ENCODE data around the gene C11orf91.

C11orf91 gene

GRCh38 chr11:33706546-33706945 is 5.9 kb upstream of the C11orf91 start:
- no peaks in the 10 kb centered on the region for H3K9me3 ChIP-seq (ENCODE audit: control insufficient read depth, insufficient read depth, low read length)

GRCh38 chr11:33704240-33705002 is 3.8 kb upstream of the C11orf91 start:
- Histone ChIP-seq H3K27me3 (ENCODE audit: control insufficient read depth, insufficient read depth, low read length) (no peaks in the 10 kb centered on the region; the same call in 1 of the 2 replicates), H3K27ac (ENCODE audit: low read length) (no peak overlapping the region), H3K4me3 (ENCODE audit: low read length) (no peak overlapping the region), H3K4me1 (ENCODE audit: control insufficient read depth, insufficient read depth, low read length) (peaks cover 4% of the 10 kb centered on the region), H3K36me3 (ENCODE audit: control insufficient read depth, insufficient read depth, low read length) (no peaks in the 10 kb centered on the region; the same call in 1 of the 2 replicates), H3K9me3 (ENCODE audit: control insufficient read depth, insufficient read depth, low read length) (no peaks in the 10 kb centered on the region)
- no CpG with 5 or more reads among the region's 7 CpGs for WGBS (ENCODE audit: insufficient coverage, insufficient read length)
- no peak for DNase-seq (ENCODE audit: low read depth, low spot score)

More at GRCh38 chr11:33706546-33706945, 5.9 kb upstream of the C11orf91 start:
- DNase-seq (ENCODE audit: low read depth, low spot score) = no peak
- H3K27me3 ChIP-seq (ENCODE audit: control insufficient read depth, insufficient read depth, low read length) = no peaks in the 10 kb centered on the region
- no CpG with 5 or more reads among the region's 2 CpGs for WGBS (ENCODE audit: insufficient coverage, insufficient read length)
- H3K4me3 ChIP-seq (ENCODE audit: low read length) = no peak overlapping the region
- no peaks in the 10 kb centered on the region for H3K4me1 ChIP-seq (ENCODE audit: control insufficient read depth, insufficient read depth, low read length)
- H3K36me3 ChIP-seq (ENCODE audit: control insufficient read depth, insufficient read depth, low read length) = no peaks in the 10 kb centered on the region; the same call in 1 of the 2 replicates
- H3K27ac ChIP-seq (ENCODE audit: low read length) = no peak overlapping the region

DNA sequence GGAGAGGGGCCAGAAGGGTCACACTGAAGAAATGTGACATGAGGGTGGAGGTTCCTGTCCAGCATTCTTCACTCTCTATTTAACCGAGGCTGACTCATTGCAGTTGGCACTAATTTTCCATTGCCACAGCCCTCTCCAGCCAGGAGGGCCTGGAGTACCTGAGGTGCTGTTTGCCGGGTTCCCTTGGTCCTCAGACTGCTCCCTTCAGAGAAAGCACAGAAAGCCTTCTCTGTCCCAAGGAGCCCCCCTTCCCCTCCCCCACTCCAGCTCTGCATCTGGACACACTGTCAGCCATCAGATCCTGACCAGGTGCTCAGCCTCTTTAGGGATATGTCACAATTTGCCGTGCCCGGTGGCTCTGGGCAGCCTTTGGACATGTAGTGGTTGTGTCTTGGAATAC is 3.2 kb upstream of the C11orf91 start:
- WGBS (ENCODE audit: insufficient coverage, insufficient read length) = no CpG with 5 or more reads among the region's 4 CpGs
- H3K36me3 ChIP-seq (ENCODE audit: control insufficient read depth, insufficient read depth, low read length) = no peaks in the 10 kb centered on the region
- DNase-seq (ENCODE audit: low read depth, low spot score) = no peak
- no peaks in the 10 kb centered on the region for H3K9me3 ChIP-seq (ENCODE audit: control insufficient read depth, insufficient read depth, low read length)
- H3K4me1 ChIP-seq (ENCODE audit: control insufficient read depth, insufficient read depth, low read length) = peaks cover 4% of the 10 kb centered on the region
- H3K27me3 ChIP-seq (ENCODE audit: control insufficient read depth, insufficient read depth, low read length) = no peaks in the 10 kb centered on the region; the same call in 1 of the 2 replicates
- no peak overlapping the region for H3K4me3 ChIP-seq (ENCODE audit: low read length)
- H3K27ac ChIP-seq (ENCODE audit: low read length) = no peak overlapping the region

GRCh38 chr11:33703234-33703633 is 2.6 kb upstream of the C11orf91 start:
- Histone ChIP-seq H3K36me3 (ENCODE audit: control insufficient read depth, insufficient read depth, low read length) (no peaks in the 10 kb centered on the region), H3K9me3 (ENCODE audit: control insufficient read depth, insufficient read depth, low read length) (no peaks in the 10 kb centered on the region), H3K4me1 (ENCODE audit: control insufficient read depth, insufficient read depth, low read length) (peaks cover 4% of the 10 kb centered on the region), H3K4me3 (ENCODE audit: low read length) (no peak overlapping the region), H3K27me3 (ENCODE audit: control insufficient read depth, insufficient read depth, low read length) (no peaks in the 10 kb centered on the region; the same call in 1 of the 2 replicates), H3K27ac (ENCODE audit: low read length) (no peak overlapping the region)
- WGBS (ENCODE audit: insufficient coverage, insufficient read length) = no CpG with 5 or more reads among the region's 5 CpGs
- no peak for DNase-seq (ENCODE audit: low read depth, low spot score)

GRCh38 chr11:33701302-33702230 is 940 bp upstream of the C11orf91 start:
- Histone ChIP-seq H3K4me3 (ENCODE audit: low read length) (no peak overlapping the region), H3K36me3 (ENCODE audit: control insufficient read depth, insufficient read depth, low read length) (no peaks in the 10 kb centered on the region), H3K9me3 (ENCODE audit: control insufficient read depth, insufficient read depth, low read length) (no peaks in the 10 kb centered on the region), H3K4me1 (ENCODE audit: control insufficient read depth, insufficient read depth, low read length) (peaks cover 4% of the 10 kb centered on the region), H3K27me3 (ENCODE audit: control insufficient read depth, insufficient read depth, low read length) (no peaks in the 10 kb centered on the region; the same call in 1 of the 2 replicates), H3K27ac (ENCODE audit: low read length) (no peak overlapping the region)
- DNase-seq (ENCODE audit: low read depth, low spot score) = no peak
- WGBS (ENCODE audit: insufficient coverage, insufficient read length) = no CpG with 5 or more reads among the region's 7 CpGs

GRCh38 chr11:33700063-33700501 is 544 bp downstream of the C11orf91 start:
- no peaks in the 10 kb centered on the region; the same call in 1 of the 2 replicates for H3K27me3 ChIP-seq (ENCODE audit: control insufficient read depth, insufficient read depth, low read length)
- DNase-seq (ENCODE audit: low read depth, low spot score) = no peak
- H3K9me3 ChIP-seq (ENCODE audit: control insufficient read depth, insufficient read depth, low read length) = no peaks in the 10 kb centered on the region
- H3K36me3 ChIP-seq (ENCODE audit: control insufficient read depth, insufficient read depth, low read length) = no peaks in the 10 kb centered on the region
- H3K4me1 ChIP-seq (ENCODE audit: control insufficient read depth, insufficient read depth, low read length) = peaks cover 4% of the 10 kb centered on the region
- H3K27ac ChIP-seq (ENCODE audit: low read length) = no peak overlapping the region
- H3K4me3 ChIP-seq (ENCODE audit: low read length) = peak overlapping the region; percentile 80; the same call in 1 of the 2 replicates
- WGBS (ENCODE audit: insufficient coverage, insufficient read length) = no CpG with 5 or more reads among the region's 25 CpGs

DNA sequence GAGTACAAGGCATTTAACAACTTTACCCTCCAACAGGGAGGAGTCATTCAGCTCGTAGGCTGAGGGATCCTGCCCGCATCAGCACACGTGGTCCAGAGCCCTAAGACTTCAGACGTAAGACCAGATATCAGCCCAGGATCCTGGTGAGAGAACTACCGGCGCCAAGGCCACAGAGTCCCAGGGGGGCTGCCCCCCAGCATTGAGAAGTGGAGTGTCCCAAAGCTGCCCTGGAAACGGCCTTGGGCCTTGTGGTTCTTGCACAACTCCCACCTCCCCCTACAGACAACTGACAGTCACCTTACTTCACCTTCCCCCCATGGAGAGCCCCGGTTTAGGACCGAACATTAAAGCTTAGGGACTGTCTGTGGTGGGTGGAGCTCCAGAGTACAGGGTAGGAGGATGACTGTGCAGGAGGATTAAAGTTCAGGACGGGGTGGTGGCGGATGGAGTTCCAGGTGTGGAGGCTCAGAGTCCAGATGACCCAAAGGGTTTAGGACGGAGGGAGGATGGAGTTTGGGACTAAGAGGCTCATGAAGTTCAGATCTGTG is 1.0 kb downstream of the C11orf91 start:
- no peak for DNase-seq (ENCODE audit: low read depth, low spot score)

DNA sequence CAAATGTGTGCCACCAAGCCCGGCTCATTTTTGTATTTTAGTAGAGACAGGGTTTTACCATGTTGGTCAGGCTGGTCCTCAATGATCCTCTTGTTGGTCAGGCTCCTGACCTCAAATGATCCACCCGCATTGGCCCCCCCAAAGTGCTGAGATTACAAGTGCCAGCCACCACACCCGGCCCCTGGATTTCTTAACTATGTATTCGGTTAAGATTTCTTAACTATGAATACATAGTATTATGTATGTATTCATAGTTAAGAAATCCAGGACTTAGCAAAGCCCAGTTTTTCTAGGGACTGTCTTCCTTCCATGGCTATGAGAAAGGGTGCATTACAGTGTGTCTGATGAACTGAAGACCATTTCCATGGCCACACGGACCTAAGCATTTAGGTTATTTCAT is 1.7 kb downstream of the C11orf91 start:
- no CpG with 5 or more reads among the region's 5 CpGs for WGBS (ENCODE audit: insufficient coverage, insufficient read length)
- H3K9me3 ChIP-seq (ENCODE audit: control insufficient read depth, insufficient read depth, low read length) = no peaks in the 10 kb centered on the region
- H3K36me3 ChIP-seq (ENCODE audit: control insufficient read depth, insufficient read depth, low read length) = no peaks in the 10 kb centered on the region
- H3K27me3 ChIP-seq (ENCODE audit: control insufficient read depth, insufficient read depth, low read length) = no peaks in the 10 kb centered on the region; the same call in 1 of the 2 replicates
- peaks cover 4% of the 10 kb centered on the region for H3K4me1 ChIP-seq (ENCODE audit: control insufficient read depth, insufficient read depth, low read length)
- no peak overlapping the region for H3K4me3 ChIP-seq (ENCODE audit: low read length)
- no peak overlapping the region for H3K27ac ChIP-seq (ENCODE audit: low read length)
- DNase-seq (ENCODE audit: low read depth, low spot score) = no peak

More for the DNA sequence above, 1.0 kb downstream of the C11orf91 start:
- Histone ChIP-seq H3K4me3 (ENCODE audit: low read length) (no peak overlapping the region), H3K27me3 (ENCODE audit: control insufficient read depth, insufficient read depth, low read length) (no peaks in the 10 kb centered on the region; the same call in 1 of the 2 replicates), H3K27ac (ENCODE audit: low read length) (no peak overlapping the region), H3K36me3 (ENCODE audit: control insufficient read depth, insufficient read depth, low read length) (no peaks in the 10 kb centered on the region), H3K4me1 (ENCODE audit: control insufficient read depth, insufficient read depth, low read length) (peaks cover 4% of the 10 kb centered on the region), H3K9me3 (ENCODE audit: control insufficient read depth, insufficient read depth, low read length) (no peaks in the 10 kb centered on the region)
- WGBS (ENCODE audit: insufficient coverage, insufficient read length) = no CpG with 5 or more reads among the region's 12 CpGs

DNA sequence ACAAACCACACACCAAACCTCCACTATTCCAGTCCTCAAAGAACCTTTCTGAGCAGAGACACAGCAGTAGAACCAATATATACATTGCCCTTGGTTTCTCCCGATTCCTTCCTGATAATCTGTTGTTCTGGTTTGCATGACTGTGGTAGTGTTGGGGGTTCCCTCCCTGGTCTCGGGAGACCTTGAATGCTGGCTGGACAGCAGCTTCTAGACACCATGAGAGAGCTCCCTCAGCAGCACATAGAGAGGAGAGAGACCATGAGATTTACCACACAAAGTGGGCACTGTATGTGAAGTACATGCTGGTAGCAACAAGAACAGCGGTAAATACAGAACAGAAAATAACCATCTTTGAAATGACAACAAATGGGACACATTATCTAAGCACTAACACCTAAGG is 2.6 kb downstream of the C11orf91 start:
- Histone ChIP-seq H3K27ac (ENCODE audit: low read length) (no peak overlapping the region), H3K36me3 (ENCODE audit: control insufficient read depth, insufficient read depth, low read length) (no peaks in the 10 kb centered on the region), H3K9me3 (ENCODE audit: control insufficient read depth, insufficient read depth, low read length) (no peaks in the 10 kb centered on the region), H3K4me1 (ENCODE audit: control insufficient read depth, insufficient read depth, low read length) (peaks cover 4% of the 10 kb centered on the region), H3K27me3 (ENCODE audit: control insufficient read depth, insufficient read depth, low read length) (no peaks in the 10 kb centered on the region; the same call in 1 of the 2 replicates), H3K4me3 (ENCODE audit: low read length) (no peak overlapping the region)
- no CpG with 5 or more reads among the region's 3 CpGs for WGBS (ENCODE audit: insufficient coverage, insufficient read length)
- no peak for DNase-seq (ENCODE audit: low read depth, low spot score)

All from iPS DF 6.9 (cell line).